Measurements from ENCODE around the gene RASGRF2. TPM values are rescaled to one million over a fixed set of nuclear protein-coding genes. Genes with fewer than 3 reads are reported as not detected.

The RASGRF2 gene
- total RNA-seq, 1 donor from 2014 or later = 0.92 TPM

GRCh38 chr5:80987078-80987766, 27.1 kb downstream of the RASGRF2 start:
- H3K36me3 Mint-ChIP-seq (ENCODE audit: low read depth) = no peaks in the 10 kb centered on the region
- H3K9me3 Mint-ChIP-seq (ENCODE audit: low read depth) = no peaks in the 10 kb centered on the region
- peaks cover 5% of the 10 kb centered on the region for H3K4me1 Mint-ChIP-seq (ENCODE audit: low read depth)
- no peak for TF ChIP-seq CTCF (IDR thresholded peaks at IDR 0.05)
- H3K27me3 Mint-ChIP-seq (ENCODE audit: low read depth) = peaks cover 6% of the 10 kb centered on the region
- DNase-seq (ENCODE audit: low spot score) = no peak
- H3K27ac Mint-ChIP-seq (ENCODE audit: unreplicated experiment) = no peak overlapping the region
- H3K4me3 Mint-ChIP-seq (ENCODE audit: unreplicated experiment) = no peak overlapping the region

- H3K4me3 Mint-ChIP-seq (ENCODE audit: unreplicated experiment) = no peak overlapping the region
- H3K27ac Mint-ChIP-seq (ENCODE audit: unreplicated experiment) = no peak overlapping the region
- peaks cover 5% of the 10 kb centered on the region for H3K4me1 Mint-ChIP-seq (ENCODE audit: low read depth)
- H3K9me3 Mint-ChIP-seq (ENCODE audit: low read depth) = no peaks in the 10 kb centered on the region
- no peaks in the 10 kb centered on the region for H3K36me3 Mint-ChIP-seq (ENCODE audit: low read depth)
- H3K27me3 Mint-ChIP-seq (ENCODE audit: low read depth) = peaks cover 6% of the 10 kb centered on the region
- no peak for DNase-seq (ENCODE audit: low spot score)
- no peak for TF ChIP-seq CTCF (IDR thresholded peaks at IDR 0.05)
These were observed 28.3 kb downstream of the RASGRF2 start for GRCh38 chr5:80988419-80988935.

GRCh38 chr5:80989883-80990282, 29.7 kb downstream of the RASGRF2 start:
- Mint-ChIP-seq H3K4me3 (ENCODE audit: unreplicated experiment) (no peak overlapping the region), H3K9me3 (ENCODE audit: low read depth) (no peaks in the 10 kb centered on the region), H3K27ac (ENCODE audit: unreplicated experiment) (no peak overlapping the region), H3K4me1 (ENCODE audit: low read depth) (peaks cover 5% of the 10 kb centered on the region), H3K36me3 (ENCODE audit: low read depth) (no peaks in the 10 kb centered on the region), H3K27me3 (ENCODE audit: low read depth) (peaks cover 6% of the 10 kb centered on the region)
- no peak for DNase-seq (ENCODE audit: low spot score)
- no peak for TF ChIP-seq CTCF (IDR thresholded peaks at IDR 0.05)

GRCh38 chr5:80990527-80990926, 30.4 kb downstream of the RASGRF2 start:
- no peak overlapping the region for H3K27ac Mint-ChIP-seq (ENCODE audit: unreplicated experiment)

GRCh38 chr5:80990971-80991370, 30.8 kb downstream of the RASGRF2 start:
- H3K9me3 Mint-ChIP-seq (ENCODE audit: low read depth) = no peaks in the 10 kb centered on the region
- H3K36me3 Mint-ChIP-seq (ENCODE audit: low read depth) = no peaks in the 10 kb centered on the region
- peaks cover 10% of the 10 kb centered on the region for H3K27me3 Mint-ChIP-seq (ENCODE audit: low read depth)
- no peak for DNase-seq (ENCODE audit: low spot score)
- TF ChIP-seq CTCF (IDR thresholded peaks at IDR 0.05) = no peak
- no peaks in the 10 kb centered on the region for H3K4me1 Mint-ChIP-seq (ENCODE audit: low read depth)
- H3K27ac Mint-ChIP-seq (ENCODE audit: unreplicated experiment) = no peak overlapping the region
- no peak overlapping the region for H3K4me3 Mint-ChIP-seq (ENCODE audit: unreplicated experiment)

More at GRCh38 chr5:80990527-80990926, 30.4 kb downstream of the RASGRF2 start:
- peaks cover 3% of the 10 kb centered on the region for H3K4me1 Mint-ChIP-seq (ENCODE audit: low read depth)
- no peak overlapping the region for H3K4me3 Mint-ChIP-seq (ENCODE audit: unreplicated experiment)
- H3K9me3 Mint-ChIP-seq (ENCODE audit: low read depth) = no peaks in the 10 kb centered on the region
- H3K27me3 Mint-ChIP-seq (ENCODE audit: low read depth) = peaks cover 8% of the 10 kb centered on the region
- no peak for DNase-seq (ENCODE audit: low spot score)
- no peak for TF ChIP-seq CTCF (IDR thresholded peaks at IDR 0.05)
- no peaks in the 10 kb centered on the region for H3K36me3 Mint-ChIP-seq (ENCODE audit: low read depth)
